Middle frontal gyrus (tissue), 1 donor: ENCODE measurements around the gene DISC1.
"Not testable (repeated sequence)": the region's sequence is repeated elsewhere in the genome, so short reads cannot be mapped to it uniquely, and the experiment has no call there.

Experiments used
- DNase-seq: peaks from one replicate; pipeline ENCODE4 v3.0.0-alpha.2; 2015; ENCODE audit warnings: low spot score; ENCODE audit errors: extremely low spot score

Gene DISC1

GRCh38 chr1:231605149-231606100 lies 21.2 kb upstream of the DISC1 start:
- no peak for DNase-seq

DNA sequence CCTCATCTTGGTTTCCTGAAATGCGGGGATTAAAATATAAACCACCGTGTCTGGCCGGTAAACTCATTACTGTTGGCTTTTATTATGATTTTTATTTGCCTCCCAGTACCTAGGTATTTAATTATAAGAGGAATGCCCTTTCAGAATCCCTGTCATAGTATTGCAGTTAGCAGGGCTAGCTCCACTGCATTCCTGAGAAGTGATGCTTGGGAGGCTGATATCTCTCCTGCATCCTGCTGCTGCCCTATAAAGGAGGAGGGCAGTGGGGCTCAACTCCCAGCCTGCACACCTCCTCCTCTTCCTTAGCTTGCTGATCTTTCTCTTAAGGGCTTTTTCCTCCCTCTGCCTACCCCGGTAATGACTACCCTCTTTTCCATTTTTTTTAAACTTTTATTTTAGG lies 19.9 kb upstream of the DISC1 start:
- DNase-seq = no peak

- DNase-seq = no peak
Observed at GRCh38 chr1:231610388-231610787, 16.2 kb upstream of the DISC1 start.

GRCh38 chr1:231611111-231611510 lies 15.5 kb upstream of the DISC1 start:
- no peak for DNase-seq

DNA sequence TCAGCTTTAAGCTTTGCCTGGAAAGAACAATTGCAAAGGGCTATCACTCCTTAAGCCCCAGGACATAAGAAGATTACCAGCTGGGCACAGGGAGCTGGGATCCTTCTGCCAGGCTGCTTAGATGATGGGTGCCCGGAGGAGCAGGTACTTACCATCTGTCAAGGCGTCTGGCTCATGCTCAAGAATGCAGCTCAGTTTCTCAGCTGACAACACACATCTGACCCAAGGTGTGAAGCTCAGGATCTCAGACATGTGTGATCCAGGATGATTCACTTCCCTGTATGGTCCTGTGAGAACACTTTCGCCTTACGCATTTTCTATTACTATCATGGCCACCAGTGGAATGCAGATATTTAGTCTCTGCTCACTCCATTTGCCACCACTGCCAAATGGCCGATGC lies 14.7 kb upstream of the DISC1 start:
- DNase-seq = no peak

DNA sequence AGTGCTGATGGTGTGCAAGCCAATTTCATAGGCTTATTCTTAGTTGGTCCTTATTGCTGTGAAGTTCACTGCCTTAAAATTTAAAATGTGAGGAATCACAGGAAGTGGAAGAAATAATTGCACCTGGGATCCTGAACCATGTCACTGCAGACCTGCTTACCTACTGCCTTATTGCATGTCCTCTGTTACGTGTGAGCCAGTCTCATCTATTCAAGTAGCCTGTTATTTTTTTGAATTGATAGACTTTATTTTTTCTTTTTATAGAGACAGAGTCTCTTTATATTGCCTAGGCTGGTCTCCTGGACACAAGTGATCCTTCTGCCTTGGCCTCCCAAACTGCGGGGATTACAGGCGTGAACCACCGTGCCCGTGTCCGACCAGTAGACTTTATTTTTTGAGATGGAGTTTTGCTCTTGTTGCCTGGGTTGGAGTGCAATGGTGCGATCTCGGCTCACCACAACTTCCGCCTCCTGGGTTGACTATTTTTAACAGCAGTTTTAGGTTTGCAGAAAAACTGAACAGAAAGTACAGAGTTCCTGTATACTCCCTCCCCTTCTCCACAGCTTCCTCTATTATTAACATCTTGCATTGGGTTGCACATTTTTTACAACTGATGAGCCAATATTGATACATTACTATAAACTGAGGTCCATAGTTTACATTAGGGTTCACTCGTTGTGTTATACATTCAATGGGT lies 14.0 kb upstream of the DISC1 start:
- DNase-seq = no peak

GRCh38 chr1:231613419-231614349 lies 12.9 kb upstream of the DISC1 start:
- no peak for DNase-seq

GRCh38 chr1:231616667-231617066 lies 9.9 kb upstream of the DISC1 start:
- DNase-seq = no peak

GRCh38 chr1:231618609-231619256 lies 7.9 kb upstream of the DISC1 start:
- no peak for DNase-seq

GRCh38 chr1:231619257-231619634 lies 7.3 kb upstream of the DISC1 start:
- DNase-seq = no peak

DNA sequence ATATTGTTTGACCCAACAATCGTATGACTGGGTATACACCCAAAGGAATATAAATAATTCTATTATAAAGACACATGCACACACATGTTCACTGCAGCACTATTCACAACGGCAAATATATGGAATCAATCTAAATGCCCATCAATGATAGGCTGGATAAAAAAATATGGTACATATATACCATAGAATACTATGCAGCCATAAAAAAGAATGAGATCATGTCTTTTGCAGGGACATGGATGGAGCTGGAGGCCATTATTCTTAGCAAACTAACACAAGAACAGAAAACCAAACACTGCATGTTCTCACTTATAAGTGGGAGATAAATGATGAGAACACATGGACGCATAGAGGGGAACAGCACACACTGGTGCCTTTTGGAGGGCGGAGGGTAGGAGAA lies 1.5 kb upstream of the DISC1 start:
- DNase-seq = not testable (repeated sequence)

GRCh38 chr1:231625975-231626534 lies 535 bp upstream of the DISC1 start:
- DNase-seq = no peak

GRCh38 chr1:231626951-231627614 lies 493 bp downstream of the DISC1 start:
- no peak for DNase-seq

DNA sequence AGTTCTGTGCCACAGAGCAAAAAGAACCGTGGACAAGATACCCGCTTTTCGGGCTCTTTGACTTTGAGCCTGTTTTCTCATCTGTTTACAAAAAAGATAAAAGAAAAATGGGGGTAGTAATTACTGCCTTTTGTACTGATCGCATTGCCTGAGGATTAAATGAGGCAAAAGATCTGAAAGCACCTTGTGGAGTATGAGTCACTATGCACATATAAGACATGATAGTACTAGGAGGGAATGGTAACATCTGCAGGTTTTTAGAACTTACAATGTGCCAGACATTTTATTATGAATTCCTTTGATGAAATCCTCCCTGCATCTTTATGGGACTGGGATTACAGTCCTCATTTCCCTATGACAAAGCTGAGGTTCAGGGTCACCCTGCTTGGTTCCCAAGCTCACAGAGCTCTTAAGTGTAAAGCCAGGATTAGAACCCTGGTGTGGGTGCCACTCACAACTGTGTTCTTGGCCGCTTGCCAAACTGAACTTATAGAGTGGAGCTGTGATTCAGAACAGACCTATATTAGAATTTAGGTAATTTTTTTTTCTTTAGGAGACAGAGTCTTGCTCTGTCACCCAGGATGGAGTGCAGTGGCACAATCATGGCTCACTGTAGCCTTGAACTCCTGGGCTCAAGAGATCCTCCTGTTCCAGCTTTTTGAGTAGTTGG lies 1.8 kb downstream of the DISC1 start:
- DNase-seq = no peak

DNA sequence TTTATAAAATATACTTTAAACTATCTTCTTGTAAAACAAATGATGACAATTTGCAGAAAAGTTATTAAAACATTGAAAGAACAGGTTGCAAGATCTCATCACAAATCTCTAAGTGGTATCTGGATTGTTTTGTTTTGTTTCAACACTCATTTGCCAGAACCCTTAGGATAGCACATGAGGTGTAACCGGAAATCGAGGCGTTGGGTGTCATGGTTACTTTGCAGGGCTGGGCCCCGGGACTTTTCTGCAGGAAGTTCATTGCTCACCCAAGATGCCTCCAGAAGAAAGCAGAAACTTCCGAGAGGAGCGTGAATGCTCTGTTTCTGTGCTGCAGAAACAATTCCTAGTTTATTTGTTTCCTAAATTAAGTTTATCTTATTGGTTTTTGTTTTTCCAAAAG lies 2.5 kb downstream of the DISC1 start:
- DNase-seq = no peak

GRCh38 chr1:231630558-231631205 lies 4.1 kb downstream of the DISC1 start:
- DNase-seq = no peak

DNA sequence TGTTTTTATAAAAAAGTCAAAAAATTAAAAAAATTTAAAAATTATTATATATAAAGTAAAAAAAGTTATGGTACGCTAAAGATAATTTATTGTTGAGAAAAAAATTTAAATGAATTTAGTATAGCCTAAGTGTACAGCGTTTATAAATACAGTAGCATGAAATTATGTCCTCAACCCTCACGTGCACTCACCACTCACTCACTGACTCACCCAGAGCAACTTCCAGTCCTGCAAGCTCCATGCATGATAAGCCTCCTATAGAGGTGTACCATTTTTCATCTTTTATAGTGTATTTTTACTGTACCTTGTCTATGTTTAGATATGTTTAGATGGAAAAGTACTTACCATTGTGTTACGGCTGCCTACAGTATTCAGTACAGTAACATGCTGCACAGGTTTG lies 5.1 kb downstream of the DISC1 start:
- DNase-seq = no peak

DNA sequence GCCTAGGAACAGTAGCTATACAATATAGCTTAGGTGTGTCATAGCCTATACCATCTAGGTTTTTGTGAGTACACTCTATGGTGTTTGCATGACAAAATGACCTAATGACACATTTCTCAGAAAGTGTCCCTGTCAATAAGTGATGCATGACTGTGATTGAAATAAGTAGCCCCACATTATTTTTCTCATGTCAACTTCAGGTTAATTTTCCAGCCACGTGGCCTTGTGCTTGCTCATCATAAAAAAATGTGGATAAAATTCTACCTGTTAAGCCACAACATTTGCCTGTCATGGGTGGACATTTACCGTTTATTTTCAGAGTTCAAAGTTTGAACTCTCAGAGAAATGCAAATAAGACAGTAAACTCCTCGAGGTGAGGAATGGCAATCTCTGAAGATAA lies 5.5 kb downstream of the DISC1 start:
- DNase-seq = no peak

GRCh38 chr1:231634323-231635013 lies 7.9 kb downstream of the DISC1 start:
- no peak for DNase-seq
